Chondrocyte (in vitro differentiated cells): Measurements from ENCODE around the gene GAS2L3. TPM values are rescaled to one million over a fixed set of nuclear protein-coding genes. Genes with fewer than 3 reads are reported as not detected.
A peak's percentile ranks its signal among the peaks of the same experiment; 100 is the strongest.

ENCODE experiments used
- DNase-seq: peaks from one replicate; pipeline ENCODE4 v3.0.0; 2021; ENCODE audit warnings: mixed read lengths, low spot score
- H3K27ac Mint-ChIP-seq: one replicate; pipeline ENCODE4 v1.8.0; 2021; ENCODE audit warnings: mild to moderate bottlenecking, moderate library complexity, mixed read lengths; ENCODE audit not compliant: unreplicated experiment
- H3K27me3 Mint-ChIP-seq: 2 replicates; pipeline ENCODE4 v1.8.0; 2021; ENCODE audit warnings: low read depth, mixed read lengths
- H3K36me3 Mint-ChIP-seq: 2 replicates; pipeline ENCODE4 v1.8.0; 2021; ENCODE audit warnings: low read depth, mixed read lengths
- H3K4me1 Mint-ChIP-seq: 2 replicates; pipeline ENCODE4 v1.8.0; 2021; ENCODE audit warnings: low read depth, mild to moderate bottlenecking, mixed read lengths
- H3K4me3 Mint-ChIP-seq: one replicate; pipeline ENCODE4 v1.8.0; 2021; ENCODE audit warnings: mild to moderate bottlenecking, moderate library complexity, mixed read lengths; ENCODE audit not compliant: unreplicated experiment
- H3K9me3 Mint-ChIP-seq: 2 replicates; pipeline ENCODE4 v1.8.0; 2021; ENCODE audit warnings: low read depth, mixed read lengths
- total RNA-seq: library from RNA; stranded (reverse); gene quantifications from 3 replicates; pipeline ENCODE4 v1.2.1, GENCODE V29; 2021
- TF ChIP-seq, protein P1 (sequence below): fragments of 200-600 bp; sonication (generic); IDR thresholded peaks from 2 replicates; pipeline ENCODE4 v1.5.0; 2021; ENCODE audit warnings: antibody characterized with exemption, mild to moderate bottlenecking, moderate library complexity

GAS2L3 gene
- total RNA-seq, 1 donor from 2014 or later, result 6.3 TPM

DNA sequence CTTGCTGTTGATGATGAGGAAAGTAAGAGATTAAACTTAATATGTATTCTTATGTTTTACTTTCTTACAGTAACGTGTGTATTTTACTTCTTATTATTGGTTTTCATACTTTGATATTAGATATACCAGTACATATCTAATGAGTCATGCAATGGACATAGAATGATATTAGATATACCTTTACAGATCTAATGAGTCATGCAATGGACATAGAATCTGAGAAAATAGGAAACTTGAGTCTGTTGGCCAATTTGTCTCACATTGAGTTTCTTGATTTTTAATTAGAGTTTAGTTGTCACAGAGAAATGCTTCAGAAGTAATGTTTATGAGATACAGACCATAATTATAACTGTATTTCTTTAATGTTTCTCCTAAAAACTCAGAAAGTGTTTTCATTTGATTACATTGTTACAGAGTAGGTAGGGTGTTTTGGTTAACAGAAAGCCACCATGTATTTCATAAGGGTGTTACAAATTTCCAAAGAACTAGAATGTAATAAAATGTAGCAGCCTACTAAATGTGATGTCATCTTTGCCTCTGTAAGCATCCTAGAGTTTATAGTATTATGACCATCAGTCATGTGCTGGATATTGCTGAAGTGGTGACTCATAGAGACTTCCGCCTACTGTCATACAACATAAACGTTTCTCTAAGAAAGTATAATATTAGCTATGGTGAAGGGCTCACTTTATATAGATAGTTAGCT, 3.0 kb downstream of the GAS2L3 start:
- Mint-ChIP-seq H3K4me3 (no peak overlapping the region), H3K4me1 (peaks cover 25% of the 10 kb centered on the region), H3K27ac (peak overlapping the region; percentile 69)

DNA sequence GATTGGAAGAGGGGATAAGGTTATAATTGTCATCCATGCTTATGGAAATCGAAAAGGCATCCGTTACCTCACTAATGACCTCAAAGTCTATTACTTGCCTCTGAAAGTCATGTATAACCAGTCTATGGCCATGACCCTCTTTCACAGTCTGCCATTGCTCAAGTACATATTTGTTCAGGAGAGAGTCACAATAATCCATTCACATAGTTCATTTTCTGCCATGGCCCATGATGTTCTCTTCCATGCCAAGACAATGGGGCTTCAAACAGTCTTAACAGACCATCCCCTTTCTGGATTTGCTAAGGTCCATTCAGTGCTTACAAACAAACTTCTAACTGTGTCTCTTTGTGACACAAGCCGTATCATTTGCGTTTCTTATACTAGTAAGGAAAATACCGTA, 5.4 kb downstream of the GAS2L3 start:
- no peak for DNase-seq
- peaks cover 19% of the 10 kb centered on the region for H3K4me1 Mint-ChIP-seq
- no peak overlapping the region for H3K4me3 Mint-ChIP-seq
- no peak overlapping the region for H3K27ac Mint-ChIP-seq
- H3K9me3 Mint-ChIP-seq, result peaks cover 10% of the 10 kb centered on the region
- TF ChIP-seq, protein P1, sequence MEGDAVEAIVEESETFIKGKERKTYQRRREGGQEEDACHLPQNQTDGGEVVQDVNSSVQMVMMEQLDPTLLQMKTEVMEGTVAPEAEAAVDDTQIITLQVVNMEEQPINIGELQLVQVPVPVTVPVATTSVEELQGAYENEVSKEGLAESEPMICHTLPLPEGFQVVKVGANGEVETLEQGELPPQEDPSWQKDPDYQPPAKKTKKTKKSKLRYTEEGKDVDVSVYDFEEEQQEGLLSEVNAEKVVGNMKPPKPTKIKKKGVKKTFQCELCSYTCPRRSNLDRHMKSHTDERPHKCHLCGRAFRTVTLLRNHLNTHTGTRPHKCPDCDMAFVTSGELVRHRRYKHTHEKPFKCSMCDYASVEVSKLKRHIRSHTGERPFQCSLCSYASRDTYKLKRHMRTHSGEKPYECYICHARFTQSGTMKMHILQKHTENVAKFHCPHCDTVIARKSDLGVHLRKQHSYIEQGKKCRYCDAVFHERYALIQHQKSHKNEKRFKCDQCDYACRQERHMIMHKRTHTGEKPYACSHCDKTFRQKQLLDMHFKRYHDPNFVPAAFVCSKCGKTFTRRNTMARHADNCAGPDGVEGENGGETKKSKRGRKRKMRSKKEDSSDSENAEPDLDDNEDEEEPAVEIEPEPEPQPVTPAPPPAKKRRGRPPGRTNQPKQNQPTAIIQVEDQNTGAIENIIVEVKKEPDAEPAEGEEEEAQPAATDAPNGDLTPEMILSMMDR, result no peak
- H3K27me3 Mint-ChIP-seq, result no peaks in the 10 kb centered on the region
- H3K36me3 Mint-ChIP-seq, result peaks cover 2% of the 10 kb centered on the region

More for the DNA sequence above, 3.0 kb downstream of the GAS2L3 start:
- no peaks in the 10 kb centered on the region for H3K36me3 Mint-ChIP-seq
- TF ChIP-seq, protein P1, result no peak
- H3K9me3 Mint-ChIP-seq, result no peaks in the 10 kb centered on the region
- H3K27me3 Mint-ChIP-seq, result no peaks in the 10 kb centered on the region
- no peak for DNase-seq

DNA sequence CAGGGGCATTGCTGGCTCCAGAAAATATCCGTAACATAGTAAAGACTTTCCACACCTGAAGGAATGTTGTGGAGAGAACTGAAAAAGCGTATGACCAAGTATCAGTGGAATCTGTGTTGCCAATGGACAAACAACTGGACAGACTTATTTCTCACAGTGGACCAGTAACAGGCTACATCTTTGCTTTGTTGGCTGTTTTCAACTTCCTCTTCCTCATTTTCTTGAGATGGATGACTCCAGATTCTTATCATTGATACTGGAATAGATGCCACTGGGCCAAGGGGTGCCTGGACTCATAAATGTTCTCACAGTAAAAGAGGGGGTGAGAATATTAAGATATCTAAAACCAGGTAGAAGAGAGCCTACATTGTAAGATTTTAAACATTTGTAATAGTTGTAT, 6.4 kb downstream of the GAS2L3 start:
- H3K4me3 Mint-ChIP-seq, result no peak overlapping the region
- H3K36me3 Mint-ChIP-seq, result peaks cover 2% of the 10 kb centered on the region
- no peaks in the 10 kb centered on the region for H3K27me3 Mint-ChIP-seq
- peaks cover 16% of the 10 kb centered on the region for H3K4me1 Mint-ChIP-seq
- DNase-seq, result no peak
- peaks cover 10% of the 10 kb centered on the region for H3K9me3 Mint-ChIP-seq
- no peak overlapping the region for H3K27ac Mint-ChIP-seq
- TF ChIP-seq, protein P1, result no peak

DNA sequence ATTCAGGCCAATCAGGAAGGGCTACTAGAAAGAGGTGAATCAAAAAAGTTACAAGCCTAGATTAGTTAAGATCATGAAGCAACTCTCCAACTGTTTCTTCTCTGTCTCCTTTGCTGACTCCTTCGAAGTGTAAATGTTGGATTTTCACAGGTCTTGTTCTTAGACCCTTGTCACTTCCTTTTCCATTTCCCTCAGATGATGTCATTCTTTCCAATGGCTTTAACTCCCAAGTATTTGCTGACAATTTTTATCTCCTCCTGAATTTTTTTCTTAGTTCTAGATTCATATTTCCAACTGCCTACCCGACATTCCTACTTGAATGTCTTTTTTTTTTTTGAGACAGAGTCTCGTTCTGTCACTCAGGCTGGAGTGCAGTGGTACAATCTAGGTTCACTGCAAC, 10.8 kb downstream of the GAS2L3 start:
- TF ChIP-seq, protein P1, result no peak
- Mint-ChIP-seq H3K9me3 (peaks cover 31% of the 10 kb centered on the region), H3K36me3 (peaks cover 11% of the 10 kb centered on the region), H3K4me1 (peaks cover 6% of the 10 kb centered on the region), H3K4me3 (no peak overlapping the region), H3K27me3 (no peaks in the 10 kb centered on the region), H3K27ac (peak overlapping the region; percentile 9)
- DNase-seq, result no peak

DNA sequence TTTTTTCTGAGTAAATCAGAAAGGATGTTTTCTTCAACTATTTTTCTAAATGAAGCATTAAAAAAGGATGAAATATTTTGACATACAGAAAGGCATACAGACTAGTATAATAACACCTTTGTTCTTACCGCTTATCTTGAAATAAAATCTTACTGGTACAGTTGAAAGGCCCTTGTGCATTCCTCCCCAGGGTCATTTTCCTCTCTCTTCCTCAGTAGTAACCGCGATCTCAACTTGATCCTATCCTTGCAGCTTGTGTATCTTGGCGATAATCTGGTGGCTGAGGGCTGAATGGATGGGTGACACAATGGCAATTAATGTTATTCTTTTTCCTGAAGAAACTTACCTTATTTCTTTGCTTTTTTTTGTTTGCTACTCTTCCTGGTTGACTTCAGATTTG, 18.5 kb downstream of the GAS2L3 start:
- TF ChIP-seq, protein P1, result no peak
- Mint-ChIP-seq H3K27me3 (no peaks in the 10 kb centered on the region), H3K4me1 (peaks cover 23% of the 10 kb centered on the region), H3K36me3 (peaks cover 7% of the 10 kb centered on the region), H3K27ac (peak overlapping the region; percentile 9), H3K4me3 (no peak overlapping the region), H3K9me3 (peaks cover 24% of the 10 kb centered on the region)
- no peak for DNase-seq
